SK-N-SH treated with all-trans-retinoic acid at 6 μM for 48 hours (cell line): ENCODE measurements around the gene CISTR.
"Not testable (repeated sequence)": the region's sequence is repeated elsewhere in the genome, so short reads cannot be mapped to it uniquely, and the experiment has no call there.

Source experiments
- ATAC-seq: fragments of 200-7000 bp; cut with Tn5 transposase; 3 replicates; pipeline ENCODE4 v1.9.1; 2020; ENCODE audit warnings: mild to moderate bottlenecking, moderate library complexity
- ARNTL ChIP-seq: fragments of 450-650 bp; formaldehyde crosslinking; IDR thresholded peaks from 2 replicates; pipeline ENCODE4 v1.5.0; 2020; ENCODE audit warnings: low read depth, mild to moderate bottlenecking, moderate library complexity, borderline replicate concordance
- BACH2 ChIP-seq: fragments of 250-450 bp; sonication (Bioruptor Pico); IDR thresholded peaks from 2 replicates; pipeline ENCODE4 v1.9.0; 2021; ENCODE audit warnings: mild to moderate bottlenecking, borderline replicate concordance
- CSDC2 ChIP-seq: fragments of 250-450 bp; sonication (Bioruptor Pico); IDR thresholded peaks from 2 replicates; pipeline ENCODE4 v1.5.0; 2020; ENCODE audit warnings: mild to moderate bottlenecking, moderate library complexity
- ESRRG ChIP-seq: fragments of 250-450 bp; sonication (Bioruptor Pico); IDR thresholded peaks from 2 replicates; pipeline ENCODE4 v1.6.1; 2021; ENCODE audit warnings: mild to moderate bottlenecking
- OSR1 ChIP-seq: fragments of 250-450 bp; sonication (Bioruptor Pico); IDR thresholded peaks from 2 replicates; pipeline ENCODE4 v1.8.0; 2022; ENCODE audit warnings: moderate library complexity, mild to moderate bottlenecking, inconsistent platforms
- RARB ChIP-seq: fragments of 250-450 bp; sonication (Bioruptor Pico); IDR thresholded peaks from 2 replicates; pipeline ENCODE4 v1.8.0; 2021; ENCODE audit warnings: mild to moderate bottlenecking, moderate library complexity
- SNAI2 ChIP-seq: fragments of 250-450 bp; sonication (Bioruptor Pico); IDR thresholded peaks from 2 replicates; pipeline ENCODE4 v1.5.0; 2020; ENCODE audit warnings: mild to moderate bottlenecking, moderate library complexity
- TCF4 ChIP-seq: fragments of 250-450 bp; sonication (Bioruptor Pico); IDR thresholded peaks from 2 replicates; pipeline ENCODE4 v1.8.0; 2021; ENCODE audit warnings: mild to moderate bottlenecking, moderate library complexity, borderline replicate concordance
- TOX ChIP-seq: fragments of 250-450 bp; sonication (Bioruptor Pico); IDR thresholded peaks from 2 replicates; pipeline ENCODE4 v1.8.0; 2021; ENCODE audit warnings: mild to moderate bottlenecking, moderate library complexity, borderline replicate concordance
- ZC3H10 ChIP-seq: fragments of 250-450 bp; sonication (Bioruptor Pico); IDR thresholded peaks from 2 replicates; pipeline ENCODE4 v1.5.1; 2021; ENCODE audit warnings: mild to moderate bottlenecking, moderate library complexity
- ZFP3 ChIP-seq: fragments of 250-450 bp; sonication (Bioruptor Pico); IDR thresholded peaks from 2 replicates; pipeline ENCODE4 v1.5.0; 2020; ENCODE audit warnings: mild to moderate bottlenecking, moderate library complexity
- ZFP30 ChIP-seq: fragments of 450-650 bp; formaldehyde crosslinking; IDR thresholded peaks from 2 replicates; pipeline ENCODE4 v1.5.0; 2022; ENCODE audit warnings: mild to moderate bottlenecking, moderate library complexity
- ZNF70 ChIP-seq: fragments of 450-650 bp; formaldehyde crosslinking; IDR thresholded peaks from 2 replicates; pipeline ENCODE4 v1.5.0; 2020; ENCODE audit warnings: mild to moderate bottlenecking, moderate library complexity
- ZNF8 ChIP-seq: fragments of 450-650 bp; formaldehyde crosslinking; IDR thresholded peaks from 2 replicates; pipeline ENCODE4 v1.5.0; 2020; ENCODE audit warnings: mild to moderate bottlenecking, moderate library complexity
- TF ChIP-seq, protein P1 (sequence below): fragments of 250-450 bp; sonication (Bioruptor Pico); IDR thresholded peaks from 2 replicates; pipeline ENCODE4 v1.5.1; 2020; ENCODE audit warnings: low read depth, mild to moderate bottlenecking, moderate library complexity
- TF ChIP-seq, protein P2 (sequence below): fragments of 250-450 bp; sonication (Bioruptor Pico); IDR thresholded peaks from 2 replicates; pipeline ENCODE4 v1.8.0; 2021; ENCODE audit warnings: low read depth, mild to moderate bottlenecking, moderate library complexity, borderline replicate concordance
- TF ChIP-seq, protein P3 (sequence below): fragments of 250-450 bp; sonication (Bioruptor Pico); IDR thresholded peaks from 2 replicates; pipeline ENCODE4 v1.5.1; 2021; ENCODE audit warnings: mild to moderate bottlenecking, moderate library complexity
- TF ChIP-seq, protein P4 (sequence below): fragments of 250-450 bp; sonication (Bioruptor Pico); IDR thresholded peaks from 2 replicates; pipeline ENCODE4 v1.8.0; 2020; ENCODE audit warnings: mild to moderate bottlenecking, moderate library complexity, borderline replicate concordance

Gene CISTR

DNA sequence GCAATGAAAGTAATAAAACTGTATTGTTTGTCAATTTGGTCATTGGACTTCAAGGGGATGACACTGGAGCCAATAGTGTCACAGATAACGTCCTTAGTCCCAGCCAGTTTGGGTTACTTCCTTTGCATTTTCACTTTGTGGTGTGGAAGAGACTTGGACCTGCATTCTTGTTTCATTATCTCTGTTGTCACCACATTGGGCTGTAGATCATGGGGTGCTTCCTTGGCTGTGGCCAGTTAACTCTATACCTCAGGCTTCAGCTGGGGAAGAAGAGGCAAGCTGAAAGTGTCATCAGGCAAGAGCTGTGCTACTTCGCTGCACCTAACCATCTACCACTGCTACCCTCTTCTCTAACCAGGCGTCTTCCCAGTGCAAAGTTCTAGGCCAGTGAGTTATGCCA, 15.1 kb upstream of the CISTR start:
- no peak for ATAC-seq
- no peak for TF ChIP-seq ZNF8 (CRISPR knock-in tag)
- TF ChIP-seq, protein P1, sequence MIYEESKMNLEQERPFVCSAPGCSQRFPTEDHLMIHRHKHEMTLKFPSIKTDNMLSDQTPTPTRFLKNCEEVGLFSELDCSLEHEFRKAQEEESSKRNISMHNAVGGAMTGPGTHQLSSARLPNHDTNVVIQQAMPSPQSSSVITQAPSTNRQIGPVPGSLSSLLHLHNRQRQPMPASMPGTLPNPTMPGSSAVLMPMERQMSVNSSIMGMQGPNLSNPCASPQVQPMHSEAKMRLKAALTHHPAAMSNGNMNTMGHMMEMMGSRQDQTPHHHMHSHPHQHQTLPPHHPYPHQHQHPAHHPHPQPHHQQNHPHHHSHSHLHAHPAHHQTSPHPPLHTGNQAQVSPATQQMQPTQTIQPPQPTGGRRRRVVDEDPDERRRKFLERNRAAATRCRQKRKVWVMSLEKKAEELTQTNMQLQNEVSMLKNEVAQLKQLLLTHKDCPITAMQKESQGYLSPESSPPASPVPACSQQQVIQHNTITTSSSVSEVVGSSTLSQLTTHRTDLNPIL (CRISPR knock-in tag), result no peak
- no peak for TF ChIP-seq ESRRG (CRISPR knock-in tag)
- no peak for TF ChIP-seq CSDC2 (CRISPR knock-in tag)
- TF ChIP-seq RARB (CRISPR knock-in tag), result no peak
- TF ChIP-seq, protein P2, sequence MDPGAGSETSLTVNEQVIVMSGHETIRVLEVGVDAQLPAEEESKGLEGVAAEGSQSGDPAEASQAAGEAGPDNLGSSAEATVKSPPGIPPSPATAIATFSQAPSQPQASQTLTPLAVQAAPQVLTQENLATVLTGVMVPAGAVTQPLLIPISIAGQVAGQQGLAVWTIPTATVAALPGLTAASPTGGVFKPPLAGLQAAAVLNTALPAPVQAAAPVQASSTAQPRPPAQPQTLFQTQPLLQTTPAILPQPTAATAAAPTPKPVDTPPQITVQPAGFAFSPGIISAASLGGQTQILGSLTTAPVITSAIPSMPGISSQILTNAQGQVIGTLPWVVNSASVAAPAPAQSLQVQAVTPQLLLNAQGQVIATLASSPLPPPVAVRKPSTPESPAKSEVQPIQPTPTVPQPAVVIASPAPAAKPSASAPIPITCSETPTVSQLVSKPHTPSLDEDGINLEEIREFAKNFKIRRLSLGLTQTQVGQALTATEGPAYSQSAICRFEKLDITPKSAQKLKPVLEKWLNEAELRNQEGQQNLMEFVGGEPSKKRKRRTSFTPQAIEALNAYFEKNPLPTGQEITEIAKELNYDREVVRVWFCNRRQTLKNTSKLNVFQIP (CRISPR knock-in tag), result no peak

DNA sequence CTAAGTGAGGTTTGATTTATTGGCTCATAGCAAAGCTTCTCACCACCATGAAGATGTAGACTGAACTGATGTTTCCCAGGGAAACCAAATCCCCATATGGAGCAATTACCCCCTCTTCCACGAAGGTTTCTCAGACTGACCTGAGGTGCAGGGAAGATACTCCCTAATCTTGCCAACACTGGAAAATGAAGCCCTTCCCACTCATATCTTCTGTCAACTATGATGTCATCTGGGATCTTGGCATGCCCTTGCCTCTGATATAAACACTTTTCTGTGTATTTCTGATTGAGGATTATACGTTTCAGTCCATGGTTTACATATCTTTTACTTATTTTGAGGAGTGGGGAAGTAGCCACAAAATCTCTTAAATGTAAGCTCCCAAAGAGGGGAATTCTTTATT, 14.1 kb upstream of the CISTR start:
- ATAC-seq, result no peak
- TF ChIP-seq ZNF70 (no peak), TOX (CRISPR knock-in tag) (no peak), ZFP30 (CRISPR knock-in tag) (no peak), OSR1 (CRISPR knock-in tag) (no peak), ZFP3 (no peak)
- TF ChIP-seq, protein P3, sequence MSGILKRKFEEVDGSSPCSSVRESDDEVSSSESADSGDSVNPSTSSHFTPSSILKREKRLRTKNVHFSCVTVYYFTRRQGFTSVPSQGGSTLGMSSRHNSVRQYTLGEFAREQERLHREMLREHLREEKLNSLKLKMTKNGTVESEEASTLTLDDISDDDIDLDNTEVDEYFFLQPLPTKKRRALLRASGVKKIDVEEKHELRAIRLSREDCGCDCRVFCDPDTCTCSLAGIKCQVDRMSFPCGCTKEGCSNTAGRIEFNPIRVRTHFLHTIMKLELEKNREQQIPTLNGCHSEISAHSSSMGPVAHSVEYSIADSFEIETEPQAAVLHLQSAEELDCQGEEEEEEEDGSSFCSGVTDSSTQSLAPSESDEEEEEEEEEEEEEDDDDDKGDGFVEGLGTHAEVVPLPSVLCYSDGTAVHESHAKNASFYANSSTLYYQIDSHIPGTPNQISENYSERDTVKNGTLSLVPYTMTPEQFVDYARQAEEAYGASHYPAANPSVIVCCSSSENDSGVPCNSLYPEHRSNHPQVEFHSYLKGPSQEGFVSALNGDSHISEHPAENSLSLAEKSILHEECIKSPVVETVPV, result no peak

DNA sequence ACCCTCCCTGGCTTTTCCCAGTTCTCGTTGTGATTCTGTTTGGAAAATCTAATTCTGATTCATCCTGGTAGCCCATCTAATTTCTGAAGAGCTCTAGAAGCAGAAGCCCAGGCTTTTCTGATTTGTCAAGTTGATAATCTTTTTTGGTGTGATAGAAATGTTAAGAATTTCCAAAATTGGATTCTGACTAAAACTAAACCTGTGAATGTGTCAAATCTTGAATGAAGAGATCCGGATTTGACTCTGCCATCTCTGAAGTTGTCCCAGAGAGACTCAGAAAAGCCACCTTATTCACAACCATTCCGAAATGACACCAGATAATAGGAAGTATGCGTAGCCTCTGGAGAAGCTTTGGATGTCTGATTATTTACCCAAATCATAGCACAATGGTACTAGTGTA, 12.8 kb upstream of the CISTR start:
- no peak for TF ChIP-seq OSR1 (CRISPR knock-in tag)
- TF ChIP-seq, protein P2 (CRISPR knock-in tag), result no peak
- TF ChIP-seq ZC3H10 (CRISPR knock-in tag), result no peak
- TF ChIP-seq ARNTL (CRISPR knock-in tag), result no peak
- no peak for TF ChIP-seq SNAI2 (CRISPR knock-in tag)
- TF ChIP-seq, protein P4, sequence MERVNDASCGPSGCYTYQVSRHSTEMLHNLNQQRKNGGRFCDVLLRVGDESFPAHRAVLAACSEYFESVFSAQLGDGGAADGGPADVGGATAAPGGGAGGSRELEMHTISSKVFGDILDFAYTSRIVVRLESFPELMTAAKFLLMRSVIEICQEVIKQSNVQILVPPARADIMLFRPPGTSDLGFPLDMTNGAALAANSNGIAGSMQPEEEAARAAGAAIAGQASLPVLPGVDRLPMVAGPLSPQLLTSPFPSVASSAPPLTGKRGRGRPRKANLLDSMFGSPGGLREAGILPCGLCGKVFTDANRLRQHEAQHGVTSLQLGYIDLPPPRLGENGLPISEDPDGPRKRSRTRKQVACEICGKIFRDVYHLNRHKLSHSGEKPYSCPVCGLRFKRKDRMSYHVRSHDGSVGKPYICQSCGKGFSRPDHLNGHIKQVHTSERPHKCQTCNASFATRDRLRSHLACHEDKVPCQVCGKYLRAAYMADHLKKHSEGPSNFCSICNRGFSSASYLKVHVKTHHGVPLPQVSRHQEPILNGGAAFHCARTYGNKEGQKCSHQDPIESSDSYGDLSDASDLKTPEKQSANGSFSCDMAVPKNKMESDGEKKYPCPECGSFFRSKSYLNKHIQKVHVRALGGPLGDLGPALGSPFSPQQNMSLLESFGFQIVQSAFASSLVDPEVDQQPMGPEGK (CRISPR knock-in tag), result no peak
- TF ChIP-seq, protein P1 (CRISPR knock-in tag), result no peak
- TF ChIP-seq ZNF8 (CRISPR knock-in tag), result no peak
- no peak for TF ChIP-seq ZNF70
- TF ChIP-seq BACH2 (CRISPR knock-in tag), result no peak
- TF ChIP-seq CSDC2 (CRISPR knock-in tag), result no peak
- ATAC-seq, result no peak

GRCh38 chr12:53762793-53763192, 11.0 kb upstream of the CISTR start:
- not testable (repeated sequence) for ATAC-seq

DNA sequence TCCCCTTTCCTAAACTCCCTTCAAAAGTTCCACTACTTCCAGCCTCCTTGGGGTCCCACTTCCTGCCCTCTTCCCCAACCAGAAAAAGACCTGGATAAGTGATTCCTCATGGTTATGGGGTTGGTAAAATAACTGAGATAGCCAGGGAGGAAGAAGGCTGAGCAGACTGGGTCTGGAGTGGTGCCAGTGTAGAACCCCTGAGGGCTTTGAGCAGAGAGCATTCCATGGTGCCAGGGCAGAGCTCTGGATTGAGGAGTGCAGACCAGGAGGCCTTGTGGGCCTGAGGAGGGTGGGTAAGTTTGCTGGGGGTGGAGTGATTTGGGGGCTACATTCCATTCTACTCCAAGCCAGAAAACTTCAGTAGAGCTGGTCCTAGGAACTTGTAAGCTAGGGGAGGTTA, 9.5 kb upstream of the CISTR start:
- ATAC-seq, result no peak
- TF ChIP-seq OSR1 (CRISPR knock-in tag), result no peak
- no peak for TF ChIP-seq TCF4 (CRISPR knock-in tag)
- TF ChIP-seq ZFP3, result no peak
- no peak for TF ChIP-seq CSDC2 (CRISPR knock-in tag)
- no peak for TF ChIP-seq BACH2 (CRISPR knock-in tag)
- TF ChIP-seq, protein P3, result no peak
